Measurements from ENCODE around the gene ADAM10.
"Not testable (repeated sequence)": the region's sequence is repeated elsewhere in the genome, so short reads cannot be mapped to it uniquely, and the experiment has no call there.

ADAM10 gene

GRCh38 chr15:58608129-58608590, 141.3 kb downstream of the ADAM10 start:
- peak; percentile 48 for DNase-seq (ENCODE audit: low read depth)

GRCh38 chr15:58606577-58607080, 142.9 kb downstream of the ADAM10 start:
- DNase-seq (ENCODE audit: low read depth): no peak

GRCh38 chr15:58605931-58606530, 143.5 kb downstream of the ADAM10 start:
- DNase-seq (ENCODE audit: low read depth): no peak

GRCh38 chr15:58604455-58604923, 145.0 kb downstream of the ADAM10 start:
- no peak for DNase-seq (ENCODE audit: low read depth)

- not testable (repeated sequence) for DNase-seq (ENCODE audit: low read depth)
Observed at GRCh38 chr15:58603927-58604326, 145.6 kb downstream of the ADAM10 start.

- DNase-seq (ENCODE audit: low read depth): no peak
Observed at GRCh38 chr15:58602823-58603222, 146.7 kb downstream of the ADAM10 start.

GRCh38 chr15:58598829-58599210, 150.7 kb downstream of the ADAM10 start:
- DNase-seq (ENCODE audit: low read depth): no peak

- no peak for DNase-seq (ENCODE audit: low read depth)
Observed at GRCh38 chr15:58597943-58598828, 151.3 kb downstream of the ADAM10 start.

GRCh38 chr15:58595516-58596263, 153.8 kb downstream of the ADAM10 start:
- no peak for DNase-seq (ENCODE audit: low read depth)

- DNase-seq (ENCODE audit: low read depth): no peak
Observed at GRCh38 chr15:58594898-58595297, 154.6 kb downstream of the ADAM10 start.

GRCh38 chr15:58593870-58594269, 155.6 kb downstream of the ADAM10 start:
- DNase-seq (ENCODE audit: low read depth): no peak

- DNase-seq (ENCODE audit: low read depth): no peak
Observed at GRCh38 chr15:58590926-58591325, 158.6 kb downstream of the ADAM10 start.

- DNase-seq (ENCODE audit: low read depth): no peak
Observed at GRCh38 chr15:58590236-58590635, 159.3 kb downstream of the ADAM10 start.

- no peak for DNase-seq (ENCODE audit: low read depth)
Observed at GRCh38 chr15:58589047-58589446, 160.5 kb downstream of the ADAM10 start.

GRCh38 chr15:58588096-58588495, 161.4 kb downstream of the ADAM10 start:
- no peak for DNase-seq (ENCODE audit: low read depth)

- no peak for DNase-seq (ENCODE audit: low read depth)
Observed at GRCh38 chr15:58587486-58587885, 162.0 kb downstream of the ADAM10 start.

- no peak for DNase-seq (ENCODE audit: low read depth)
Observed at GRCh38 chr15:58585693-58586443, 163.6 kb downstream of the ADAM10 start.

GRCh38 chr15:58584789-58585461, 164.6 kb downstream of the ADAM10 start:
- no peak for DNase-seq (ENCODE audit: low read depth)

GRCh38 chr15:58583171-58583908, 166.2 kb downstream of the ADAM10 start:
- no peak for DNase-seq (ENCODE audit: low read depth)

GRCh38 chr15:58582160-58582559, 167.3 kb downstream of the ADAM10 start:
- DNase-seq (ENCODE audit: low read depth): no peak

All from HS-5 (cell line).